Subcutaneous adipose tissue (tissue), 4 donors: ENCODE results near the gene NDOR1. TPM values are rescaled to one million over a fixed set of nuclear protein-coding genes. Genes with fewer than 3 reads are reported as not detected.

ENCODE experiments used
- total RNA-seq, 4 donors: library from RNA; depleted of rRNA; stranded (reverse); fragments of >200 nt; gene quantifications; one replicate each; pipeline ENCODE4 v1.1.0, GENCODE V29; 2016
- TF ChIP-seq, protein P1 (sequence below): fragments of 450-650 bp; IDR thresholded peaks from one replicate; pipeline ENCODE4 v1.5.1; 2016; ENCODE audit warnings: low read depth, mild to moderate bottlenecking, control low read depth, antibody characterized with exemption, moderate library complexity

The NDOR1 gene
- total RNA-seq, 4 donors from 2014 or later: 2.6 to 6.2 (median 3.7) TPM

DNA sequence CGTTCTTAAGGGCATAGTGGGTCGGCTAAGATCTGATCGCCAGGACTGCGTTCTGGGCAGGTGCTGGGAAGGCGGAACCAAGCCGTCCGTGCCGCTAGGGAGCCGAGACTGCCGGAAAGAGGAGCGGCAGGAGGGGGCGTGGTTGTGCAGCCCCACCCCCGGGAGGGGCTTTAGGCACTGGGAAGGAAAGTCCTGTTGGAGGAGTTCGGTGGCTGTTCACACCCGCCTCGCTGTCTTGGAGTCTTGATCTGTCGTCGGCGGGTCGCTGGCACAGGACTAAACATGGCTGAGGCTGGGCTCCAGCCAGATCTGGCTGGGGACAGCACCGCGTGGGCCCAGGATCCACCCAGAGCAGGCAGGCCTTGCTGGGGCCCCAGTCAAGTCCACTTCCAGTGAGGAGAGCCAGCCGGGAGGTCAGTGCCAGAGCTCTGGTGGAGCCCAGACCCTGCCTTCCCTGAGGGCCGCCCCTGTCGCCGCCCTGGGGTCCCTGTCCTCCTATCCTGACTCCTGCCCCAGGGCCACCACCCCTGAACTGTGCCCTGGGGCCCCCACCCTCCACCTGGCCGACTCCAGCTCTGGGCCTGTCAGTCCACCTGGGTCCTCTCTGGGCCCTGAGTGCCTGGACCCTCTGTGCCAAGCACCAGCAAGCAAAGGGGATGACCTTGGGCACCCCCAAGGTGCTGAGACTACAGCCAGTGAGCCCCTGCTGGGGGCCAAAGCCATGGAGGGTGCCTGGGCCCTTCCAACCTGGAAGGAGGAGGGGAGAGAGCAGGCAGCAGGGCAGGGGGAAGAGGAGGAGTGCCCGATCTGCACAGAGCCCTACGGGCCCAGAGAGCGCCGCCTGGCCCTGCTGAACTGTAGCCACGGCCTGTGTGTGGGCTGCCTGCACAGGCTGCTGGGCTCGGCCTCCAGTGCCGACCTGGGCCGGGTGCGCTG, 12.0 kb downstream of the NDOR1 start:
- TF ChIP-seq, protein P1, sequence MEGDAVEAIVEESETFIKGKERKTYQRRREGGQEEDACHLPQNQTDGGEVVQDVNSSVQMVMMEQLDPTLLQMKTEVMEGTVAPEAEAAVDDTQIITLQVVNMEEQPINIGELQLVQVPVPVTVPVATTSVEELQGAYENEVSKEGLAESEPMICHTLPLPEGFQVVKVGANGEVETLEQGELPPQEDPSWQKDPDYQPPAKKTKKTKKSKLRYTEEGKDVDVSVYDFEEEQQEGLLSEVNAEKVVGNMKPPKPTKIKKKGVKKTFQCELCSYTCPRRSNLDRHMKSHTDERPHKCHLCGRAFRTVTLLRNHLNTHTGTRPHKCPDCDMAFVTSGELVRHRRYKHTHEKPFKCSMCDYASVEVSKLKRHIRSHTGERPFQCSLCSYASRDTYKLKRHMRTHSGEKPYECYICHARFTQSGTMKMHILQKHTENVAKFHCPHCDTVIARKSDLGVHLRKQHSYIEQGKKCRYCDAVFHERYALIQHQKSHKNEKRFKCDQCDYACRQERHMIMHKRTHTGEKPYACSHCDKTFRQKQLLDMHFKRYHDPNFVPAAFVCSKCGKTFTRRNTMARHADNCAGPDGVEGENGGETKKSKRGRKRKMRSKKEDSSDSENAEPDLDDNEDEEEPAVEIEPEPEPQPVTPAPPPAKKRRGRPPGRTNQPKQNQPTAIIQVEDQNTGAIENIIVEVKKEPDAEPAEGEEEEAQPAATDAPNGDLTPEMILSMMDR: no peak

DNA sequence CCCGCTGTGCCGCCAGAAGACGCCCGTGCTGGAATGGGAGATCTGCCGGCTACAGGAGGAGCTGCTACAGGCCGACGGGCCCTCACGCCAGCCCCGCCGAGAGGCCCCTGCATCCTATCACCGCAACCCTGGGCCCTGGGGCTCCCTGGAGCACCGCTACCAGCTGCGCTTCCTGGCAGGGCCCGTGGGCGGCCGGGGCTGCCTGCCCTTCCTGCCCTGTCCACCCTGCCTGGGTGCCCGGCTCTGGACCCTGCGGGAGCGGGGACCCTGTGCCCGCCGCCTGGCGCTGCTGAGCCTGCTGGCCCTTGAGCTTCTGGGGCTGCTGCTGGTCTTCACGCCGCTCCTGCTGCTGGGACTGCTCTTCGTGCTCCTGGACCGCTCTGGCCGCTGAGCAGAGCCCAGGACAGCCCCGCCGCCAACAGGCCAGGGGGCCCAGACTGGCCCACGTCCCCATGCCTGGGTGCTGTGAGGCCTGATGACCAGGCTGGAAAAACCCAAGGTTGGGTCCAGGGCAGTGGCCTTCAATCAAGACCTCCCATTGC, 12.8 kb downstream of the NDOR1 start:
- TF ChIP-seq, protein P1: no peak

DNA sequence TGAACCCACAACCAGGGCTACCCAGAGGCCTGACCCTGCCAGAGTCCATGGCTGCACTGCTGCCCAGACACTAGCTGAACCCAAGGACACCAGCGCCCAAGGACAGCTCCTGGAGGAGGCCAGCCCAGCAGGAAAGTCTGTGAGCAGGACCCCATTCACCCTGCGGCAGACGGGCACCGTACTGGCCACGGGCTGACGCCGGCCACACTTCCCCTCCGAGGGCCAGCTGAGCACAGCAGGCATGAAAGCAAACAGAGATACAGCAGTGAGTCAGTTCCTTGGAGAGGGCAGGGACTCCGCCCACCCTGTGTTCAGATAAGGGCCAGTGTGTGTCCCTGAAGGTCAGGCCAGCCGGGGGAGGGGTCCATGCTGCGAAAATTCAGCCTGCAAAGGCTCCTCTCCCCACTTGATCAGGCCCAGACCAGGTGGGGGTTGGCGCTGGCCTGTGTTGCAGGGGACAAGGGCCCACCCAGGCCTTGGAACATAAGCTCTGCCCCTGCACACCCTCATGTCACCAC, 13.3 kb downstream of the NDOR1 start:
- TF ChIP-seq, protein P1: no peak

DNA sequence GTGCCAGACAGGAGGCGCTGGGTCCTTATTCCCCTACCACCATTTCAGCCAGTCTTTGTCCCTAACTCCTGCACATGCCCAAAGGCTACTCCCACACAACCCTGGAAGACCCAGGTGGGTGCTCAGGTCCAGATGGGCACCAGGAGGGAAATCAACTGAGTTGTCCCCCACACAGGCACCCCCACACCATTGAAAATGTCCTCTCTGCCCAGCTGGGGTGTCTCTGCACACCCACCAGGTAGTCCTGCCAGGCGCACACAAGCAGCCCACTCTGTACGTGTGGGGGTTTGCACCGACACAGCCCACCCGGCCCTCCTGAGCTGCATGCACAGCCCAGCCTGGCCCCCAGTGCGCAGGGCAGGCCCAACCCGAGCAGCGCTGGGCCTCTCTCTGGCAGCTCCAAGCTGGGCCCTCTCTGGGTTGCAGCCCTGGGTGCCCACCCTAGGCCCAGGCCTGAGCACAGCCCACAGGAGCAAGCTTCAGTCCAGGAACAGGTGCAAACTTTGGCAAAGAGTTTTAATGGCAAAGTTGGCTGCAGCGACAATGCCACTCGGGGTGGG, 14.3 kb downstream of the NDOR1 start:
- TF ChIP-seq, protein P1: no peak

DNA sequence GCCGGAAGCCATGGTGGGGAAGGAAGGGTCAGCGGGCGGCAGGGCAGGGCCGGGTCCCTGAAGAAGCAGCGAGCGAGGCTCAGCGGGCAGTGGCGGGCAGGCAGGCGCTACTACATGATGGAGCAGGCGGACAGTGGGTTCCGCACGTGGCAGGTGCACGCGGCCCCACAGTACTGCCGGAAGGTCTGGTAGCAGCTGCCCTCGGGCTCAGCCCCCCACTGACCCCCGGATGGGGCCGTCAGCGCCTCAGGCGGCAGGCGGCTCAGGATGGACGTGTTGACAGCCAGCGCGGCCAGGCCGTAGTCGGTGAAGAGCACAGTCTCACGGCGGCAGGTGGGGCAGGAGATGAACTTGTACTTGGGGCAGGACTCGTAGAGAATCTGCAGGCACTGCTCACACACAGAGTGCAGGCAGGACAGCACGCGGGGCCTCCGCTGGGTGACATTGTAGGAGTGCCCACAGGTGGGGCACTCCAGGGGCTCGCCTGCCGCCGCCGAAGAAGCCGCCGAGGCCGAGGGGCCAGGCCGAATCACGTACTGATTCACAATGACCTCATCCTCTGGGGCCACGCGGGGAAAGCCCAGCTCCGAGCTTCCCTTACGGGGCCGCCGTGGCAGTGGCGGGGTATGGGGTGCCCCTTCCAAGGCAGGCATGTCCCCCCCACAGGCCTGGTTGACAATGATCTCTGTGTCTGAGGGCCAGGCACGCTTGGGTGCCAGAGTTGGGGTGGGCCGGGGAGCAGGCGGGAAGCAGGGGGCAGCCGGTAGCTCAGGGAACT, 15.0 kb downstream of the NDOR1 start:
- TF ChIP-seq, protein P1: no peak

DNA sequence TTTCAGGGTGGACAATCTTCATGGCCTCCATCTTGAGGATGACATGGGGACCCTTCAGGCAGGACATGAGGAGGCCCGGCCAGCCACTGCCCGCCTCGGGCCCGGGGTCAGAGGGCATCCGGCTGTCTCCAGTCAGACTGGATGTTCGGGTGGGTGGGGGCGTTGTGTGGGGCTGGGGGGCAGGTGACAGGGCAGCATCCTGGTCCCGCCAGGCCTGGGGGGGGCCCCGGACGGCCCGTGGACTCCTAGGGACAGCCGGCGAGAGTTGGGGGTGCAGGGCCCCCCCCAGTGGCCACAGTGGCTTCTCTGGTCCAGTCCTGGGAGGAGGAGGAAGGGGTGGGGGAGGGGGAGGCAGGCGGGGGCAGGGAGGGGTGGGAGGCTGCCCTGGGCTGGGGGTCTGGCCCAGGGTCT, 15.6 kb downstream of the NDOR1 start:
- TF ChIP-seq, protein P1: no peak
